ENCODE data around the gene GPR158. TPM values are rescaled to one million over a fixed set of nuclear protein-coding genes. Genes with fewer than 3 reads are reported as not detected.

GPR158 gene
- total RNA-seq, 3 donors from 2014 or later (not counting 1 experiment from before 2014, with no cell fraction given): not detected

GRCh38 chr10:25261558-25261957, 86.8 kb downstream of the GPR158 start:
- TF ChIP-seq CTCF (IDR thresholded peaks at IDR 0.05): no peak
- no peak overlapping the region for H3K4me3 ChIP-seq (ENCODE audit: low read length)
- H3K27ac ChIP-seq (ENCODE audit: low read length): no peak overlapping the region
- no peaks in the 10 kb centered on the region for H3K36me3 ChIP-seq (ENCODE audit: control insufficient read depth, insufficient read depth, low read length)
- H3K9me3 Mint-ChIP-seq: peaks cover 0 to 7% of the 10 kb centered on the region in 2 donors
- H3K27me3 ChIP-seq (ENCODE audit: control insufficient read depth, insufficient read depth, low read length): no peaks in the 10 kb centered on the region
- H3K36me3 Mint-ChIP-seq: no peaks in the 10 kb centered on the region
- no peak overlapping the region for H3K27ac Mint-ChIP-seq
- no peaks in the 10 kb centered on the region for H3K27me3 Mint-ChIP-seq (ENCODE audit: low read depth in 2 of 2)
- no peaks in the 10 kb centered on the region for H3K9me3 ChIP-seq (ENCODE audit: control insufficient read depth, insufficient read depth, low read length)
- ATAC-seq (no peak), DNase-seq (no peak)
- no peaks in the 10 kb centered on the region for H3K4me1 Mint-ChIP-seq
- 90% methylated on average over 4 of the region's 5 CpGs for WGBS (ENCODE audit: insufficient coverage)
- H3K4me3 Mint-ChIP-seq: no peak overlapping the region
- intact Hi-C loops (cut with micrococcal nuclease): no loop called here
- H3K4me1 ChIP-seq (ENCODE audit: control insufficient read depth, insufficient read depth, low read length): no peaks in the 10 kb centered on the region

GRCh38 chr10:25263931-25264330, 89.1 kb downstream of the GPR158 start:
- intact Hi-C loops (cut with micrococcal nuclease): no loop called here
- Histone ChIP-seq H3K27ac (ENCODE audit: low read length) (no peak overlapping the region), H3K27me3 (ENCODE audit: control insufficient read depth, insufficient read depth, low read length) (no peaks in the 10 kb centered on the region), H3K4me3 (ENCODE audit: low read length) (no peak overlapping the region), H3K36me3 (ENCODE audit: control insufficient read depth, insufficient read depth, low read length) (no peaks in the 10 kb centered on the region), H3K9me3 (ENCODE audit: control insufficient read depth, insufficient read depth, low read length) (no peaks in the 10 kb centered on the region), H3K4me1 (ENCODE audit: control insufficient read depth, insufficient read depth, low read length) (no peaks in the 10 kb centered on the region)
- no peaks in the 10 kb centered on the region for H3K36me3 Mint-ChIP-seq
- no peak overlapping the region for H3K4me3 Mint-ChIP-seq
- no peak overlapping the region for H3K27ac Mint-ChIP-seq
- no peak for TF ChIP-seq CTCF (IDR thresholded peaks at IDR 0.05)
- DNase-seq (no peak), ATAC-seq (no peak)
- WGBS (ENCODE audit: insufficient coverage): 43% methylated on average over 1 of the region's 1 CpG
- H3K27me3 Mint-ChIP-seq (ENCODE audit: low read depth in 2 of 2): no peaks in the 10 kb centered on the region
- no peaks in the 10 kb centered on the region for H3K4me1 Mint-ChIP-seq
- H3K9me3 Mint-ChIP-seq: peaks cover 2 to 8% of the 10 kb centered on the region in 2 donors

- H3K27me3 Mint-ChIP-seq (ENCODE audit: low read depth in 2 of 2): no peaks in the 10 kb centered on the region
- TF ChIP-seq CTCF (IDR thresholded peaks at IDR 0.05): no peak
- Histone ChIP-seq H3K36me3 (ENCODE audit: control insufficient read depth, insufficient read depth, low read length) (no peaks in the 10 kb centered on the region), H3K9me3 (ENCODE audit: control insufficient read depth, insufficient read depth, low read length) (peaks cover 5% of the 10 kb centered on the region), H3K4me3 (ENCODE audit: low read length) (no peak overlapping the region), H3K27ac (ENCODE audit: low read length) (no peak overlapping the region), H3K27me3 (ENCODE audit: control insufficient read depth, insufficient read depth, low read length) (no peaks in the 10 kb centered on the region), H3K4me1 (ENCODE audit: control insufficient read depth, insufficient read depth, low read length) (no peaks in the 10 kb centered on the region)
- no CpG with 5 or more reads among the region's 1 CpG for WGBS (ENCODE audit: insufficient coverage)
- ATAC-seq (no peak), DNase-seq (no peak)
- intact Hi-C loops (cut with micrococcal nuclease): no loop called here
- no peak overlapping the region for H3K27ac Mint-ChIP-seq
- H3K9me3 Mint-ChIP-seq: peaks cover 15 to 33% of the 10 kb centered on the region in 2 donors
- H3K4me1 Mint-ChIP-seq: no peaks in the 10 kb centered on the region
- peaks cover 26% of the 10 kb centered on the region for H3K36me3 Mint-ChIP-seq
- H3K4me3 Mint-ChIP-seq: no peak overlapping the region
Measured at GRCh38 chr10:25278180-25278579, 103.4 kb downstream of the GPR158 start.

- WGBS (ENCODE audit: insufficient coverage): no CpG with 5 or more reads among the region's 1 CpG
- peaks cover 26% of the 10 kb centered on the region for H3K36me3 Mint-ChIP-seq
- intact Hi-C loops (cut with micrococcal nuclease): no loop called here
- peaks cover 17 to 33% of the 10 kb centered on the region in 2 donors for H3K9me3 Mint-ChIP-seq
- DNase-seq: no peak
- Histone ChIP-seq H3K36me3 (ENCODE audit: control insufficient read depth, insufficient read depth, low read length) (no peaks in the 10 kb centered on the region), H3K4me1 (ENCODE audit: control insufficient read depth, insufficient read depth, low read length) (no peaks in the 10 kb centered on the region), H3K27ac (ENCODE audit: low read length) (no peak overlapping the region), H3K27me3 (ENCODE audit: control insufficient read depth, insufficient read depth, low read length) (no peaks in the 10 kb centered on the region), H3K9me3 (ENCODE audit: control insufficient read depth, insufficient read depth, low read length) (peaks cover 5% of the 10 kb centered on the region), H3K4me3 (ENCODE audit: low read length) (no peak overlapping the region)
- no peak overlapping the region for H3K4me3 Mint-ChIP-seq
- no peak for TF ChIP-seq CTCF (IDR thresholded peaks at IDR 0.05)
- H3K4me1 Mint-ChIP-seq: no peaks in the 10 kb centered on the region
- H3K27ac Mint-ChIP-seq: no peak overlapping the region
- no peaks in the 10 kb centered on the region for H3K27me3 Mint-ChIP-seq (ENCODE audit: low read depth in 2 of 2)
- ATAC-seq: no peak
Measured at GRCh38 chr10:25280076-25280475, 105.3 kb downstream of the GPR158 start.

Data from natural killer cell (primary cell).